ENCODE results near the gene WRNIP1. TPM values are rescaled to one million over a fixed set of nuclear protein-coding genes. Genes with fewer than 3 reads are reported as not detected.

The WRNIP1 gene
- total and polyA plus RNA-seq, 2 of the 8 experiments (the other 6 are each of a cell fraction or from before 2014, with no cell fraction given), result 38.2 to 39.2 TPM

DNA sequence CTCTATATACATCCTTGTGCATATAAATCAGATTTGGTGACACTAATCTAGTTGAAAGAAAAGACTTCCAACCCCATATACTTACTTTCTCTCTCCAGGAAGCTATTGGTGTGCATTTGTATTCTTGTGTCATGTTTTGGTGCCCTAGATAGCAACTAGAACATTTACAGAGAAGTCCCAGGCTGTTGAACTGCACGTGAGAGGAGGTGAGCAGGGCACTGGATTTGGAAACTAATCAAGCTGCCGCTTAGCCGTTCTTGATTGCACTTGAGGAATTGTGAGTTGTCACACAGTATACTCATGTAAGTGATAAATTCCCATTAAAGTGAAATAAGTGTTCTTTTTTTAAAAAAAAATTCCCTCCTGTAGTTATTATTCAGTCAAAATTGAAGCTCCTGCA lies 7.6 kb downstream of the WRNIP1 start:
- no peak overlapping the region for H2AFZ ChIP-seq (ENCODE audit: low read length)
- H2BK20ac ChIP-seq (ENCODE audit: low read length), result no peak overlapping the region
- peaks cover 0 to 23% (median 6%) of the 10 kb centered on the region in 4 experiments; a peak in 5 of 8 replicates for H3K36me3 ChIP-seq (ENCODE audit: control insufficient read depth in 2 of 4, insufficient read depth in 4 of 4, low read length in 3 of 4)
- H3K27ac ChIP-seq (ENCODE audit: low read depth, low read length), result no peak overlapping the region
- WGBS, 2 experiments (ENCODE audit: extremely low coverage in 1 of 2, insufficient coverage in 1 of 2, insufficient read length in 1 of 2, insufficient replicate concordance in 2 of 2, low coverage in 1 of 2, low lambda C conversion rate in 2 of 2, missing lambda C conversion rate in 1 of 2), result 88% methylated on average over 3 of the region's 3 CpGs; no CpG with 5 or more reads in 1 of the 2 experiments
- H3K56ac ChIP-seq (replicated peaks; ENCODE audit: insufficient read length, low read depth, low read length), result no peak overlapping the region
- peaks cover 0 to 8% (median 3%) of the 10 kb centered on the region in 4 experiments; a peak in 3 of 7 replicates for H3K4me1 ChIP-seq (replicated peaks in 1 of 4; ENCODE audit: control insufficient read depth in 3 of 4, insufficient read depth in 4 of 4, low read length in 3 of 4)
- no peak overlapping the region for H4K8ac ChIP-seq (ENCODE audit: extremely low read depth, insufficient read depth, low read length)
- H3K4me2 ChIP-seq (ENCODE audit: insufficient read depth in 1 of 2, low read depth in 2 of 2, low read length in 2 of 2), result no peak overlapping the region
- no peaks in the 10 kb centered on the region for H3K27me3 ChIP-seq (replicated peaks in 1 of 4; ENCODE audit: control insufficient read depth in 3 of 4, extremely low read depth in 1 of 4, insufficient read depth in 3 of 4, low read length in 3 of 4)
- H4K5ac ChIP-seq (ENCODE audit: insufficient read length, low read depth, low read length), result no peak overlapping the region
- ChIA-PET POLR2A (ENCODE audit: partially characterized antibody) (interaction anchor here (1.1 to 2.4 kb wide), 4 partner anchors 8 to 375 kb away, joined by 3 to 16 read pairs (median 3); no protein-coding TSS in a partner anchor), CTCF (ENCODE audit: partially characterized antibody) (interaction anchor here (0.6 to 4.1 kb wide), 12 partner anchors 10 to 1177 kb away, joined by 3 to 19 read pairs (median 4); partner anchors contain the start of gene MYLK4)
- no peak overlapping the region for H3K9ac ChIP-seq (replicated peaks in 1 of 4; ENCODE audit: extremely low read depth in 1 of 4, low read depth in 3 of 4, low read length in 3 of 4)
- H3K14ac ChIP-seq (ENCODE audit: insufficient read length), result no peak overlapping the region
- H3K79me1 ChIP-seq (ENCODE audit: low read depth, low read length), result peaks cover 31% of the 10 kb centered on the region
- no peak overlapping the region for H3K4me3 ChIP-seq (ENCODE audit: extremely low read depth in 1 of 4, insufficient read depth in 2 of 4, low read depth in 3 of 4, low read length in 4 of 4)
- no peak overlapping the region for H4K91ac ChIP-seq (replicated peaks; ENCODE audit: insufficient read length, low read length)
- H2AK5ac ChIP-seq (ENCODE audit: low read depth, low read length), result no peak overlapping the region
- no peak overlapping the region for H3K4ac ChIP-seq (replicated peaks; ENCODE audit: insufficient read length, low read depth, low read length)
- DNase-seq (ENCODE audit: low read depth in 1 of 2, low spot score in 2 of 2) (no peak), FAIRE-seq (no peak)
- H2BK12ac ChIP-seq (ENCODE audit: low read depth, low read length), result no peak overlapping the region
- no peaks in the 10 kb centered on the region for H3K23me2 ChIP-seq (ENCODE audit: low read depth, low read length)
- no peak overlapping the region for H3K23ac ChIP-seq (ENCODE audit: insufficient read length)
- no peak overlapping the region for H2BK5ac ChIP-seq (ENCODE audit: low read depth, low read length)
- H2BK120ac ChIP-seq (replicated peaks; ENCODE audit: low read depth, low read length), result no peak overlapping the region
- H3K18ac ChIP-seq (ENCODE audit: extremely low read depth, low read length), result no peak overlapping the region
- H3K79me2 ChIP-seq (ENCODE audit: control insufficient read depth in 1 of 2, insufficient read depth in 2 of 2, low read length in 2 of 2), result peaks cover 9 to 95% of the 10 kb centered on the region in 2 experiments
- no peaks in the 10 kb centered on the region for H3K9me3 ChIP-seq (ENCODE audit: insufficient read depth in 2 of 2, low read depth in 1 of 2, low read length in 1 of 2)
- H4K20me1 ChIP-seq (replicated peaks in 1 of 2; ENCODE audit: control insufficient read depth in 1 of 2, insufficient read depth in 2 of 2, low read length in 2 of 2), result peaks cover 4 to 16% of the 10 kb centered on the region in 2 experiments
- H2BK15ac ChIP-seq (ENCODE audit: low read length), result no peak overlapping the region
- TF ChIP-seq SIN3A (conservative IDR thresholded peaks at IDR 0.05 in 1 of 2, IDR thresholded peaks at IDR 0.05 in 1 of 2; ENCODE audit: low read depth in 1 of 2, low read length in 2 of 2) (no peak), TCF12 (IDR thresholded peaks at IDR 0.05; ENCODE audit: low read depth, low read length) (no peak)

Measured in H1 (cell line).